Ecto neural progenitor cell (in vitro differentiated cells): Measurements from ENCODE around the gene C12orf76.
"Not testable (repeated sequence)": the region's sequence is repeated elsewhere in the genome, so short reads cannot be mapped to it uniquely, and the experiment has no call there.

Experiments
- DNase-seq: peaks from one replicate; pipeline ENCODE4 v3.0.0-alpha.2; 2018; ENCODE audit warnings: low spot score

The C12orf76 gene

DNA sequence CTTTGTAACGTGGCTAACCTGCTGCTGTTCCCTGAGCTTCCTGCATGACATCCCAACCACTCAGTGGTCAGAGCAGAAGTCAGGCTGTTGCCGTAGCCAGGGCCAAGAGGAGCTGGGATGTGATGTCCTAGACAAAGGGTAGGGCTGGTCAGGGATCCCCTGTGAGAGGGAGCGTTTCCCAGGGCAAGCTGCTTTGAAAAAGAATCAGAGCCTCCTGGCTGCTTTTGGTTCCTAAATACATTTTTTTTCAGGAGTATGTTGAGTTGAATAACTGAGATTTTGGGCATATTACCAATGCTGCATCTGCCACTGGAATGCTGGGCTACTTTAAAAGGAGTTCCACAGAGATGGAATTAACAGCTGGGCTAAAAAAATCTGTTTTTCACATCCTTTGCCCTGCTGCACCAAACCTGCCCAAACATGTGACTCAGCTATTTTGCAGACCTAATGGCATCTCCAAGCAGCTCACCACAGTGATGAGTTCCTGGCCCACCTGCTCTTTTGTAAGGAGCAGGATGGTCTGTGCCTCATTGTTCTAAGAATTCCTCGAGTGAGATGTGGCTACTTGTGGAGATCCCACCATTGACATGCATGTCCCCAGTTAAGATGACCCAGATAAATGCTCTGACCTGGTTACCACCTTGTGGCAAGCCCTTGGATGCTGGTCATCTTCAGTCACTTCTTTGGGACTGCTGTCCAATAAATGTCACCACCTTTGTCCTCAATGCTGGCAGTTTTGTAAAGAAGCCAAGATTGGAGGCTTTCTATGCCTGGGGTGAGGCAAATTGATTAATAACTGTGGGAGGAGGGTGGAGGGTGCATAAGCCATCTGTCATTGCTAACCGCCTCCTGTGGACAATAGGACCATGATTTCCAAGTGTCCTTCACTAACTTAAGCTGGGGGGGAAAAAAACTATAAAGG lies 25.0 kb downstream of the C12orf76 start:
- no peak for DNase-seq

DNA sequence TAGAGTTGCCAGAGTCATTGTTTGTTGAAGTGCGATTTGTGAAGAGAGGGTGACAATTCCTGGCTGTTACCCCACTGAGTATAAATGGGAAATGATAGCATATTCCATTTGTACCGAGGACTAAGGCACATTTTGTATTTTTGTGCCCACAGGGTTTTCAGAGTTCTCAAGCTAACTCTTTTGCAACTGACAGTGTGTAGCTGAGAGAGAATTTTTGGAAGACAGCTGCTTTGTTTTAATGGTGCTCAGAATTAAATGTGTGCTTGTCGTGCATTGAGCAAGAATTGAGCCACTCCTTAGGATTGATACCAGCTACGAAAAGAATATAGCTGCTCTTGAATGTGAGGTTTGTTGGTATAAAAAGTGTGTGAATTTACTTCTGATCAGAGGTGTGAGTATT lies 27.4 kb downstream of the C12orf76 start:
- DNase-seq = no peak

DNA sequence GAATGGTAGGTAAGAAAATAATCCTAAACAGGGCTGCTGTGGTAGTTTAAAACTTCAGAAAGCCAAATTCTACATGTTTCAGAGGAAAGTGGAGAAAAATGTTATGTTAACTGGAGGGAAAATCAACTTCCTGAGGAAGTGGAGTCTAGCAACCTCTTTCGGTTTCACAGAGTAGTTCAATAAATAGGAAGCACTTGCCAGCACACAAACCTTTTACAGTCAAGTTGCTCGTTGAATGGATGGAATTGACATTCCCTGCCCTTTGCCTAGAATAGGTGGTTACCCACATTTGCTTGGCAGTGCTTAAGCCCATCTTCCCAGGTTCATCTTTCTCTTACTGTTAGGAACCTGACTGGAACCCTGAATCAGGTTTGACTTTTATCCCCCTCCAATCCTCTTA lies 33.2 kb downstream of the C12orf76 start:
- no peak for DNase-seq

DNA sequence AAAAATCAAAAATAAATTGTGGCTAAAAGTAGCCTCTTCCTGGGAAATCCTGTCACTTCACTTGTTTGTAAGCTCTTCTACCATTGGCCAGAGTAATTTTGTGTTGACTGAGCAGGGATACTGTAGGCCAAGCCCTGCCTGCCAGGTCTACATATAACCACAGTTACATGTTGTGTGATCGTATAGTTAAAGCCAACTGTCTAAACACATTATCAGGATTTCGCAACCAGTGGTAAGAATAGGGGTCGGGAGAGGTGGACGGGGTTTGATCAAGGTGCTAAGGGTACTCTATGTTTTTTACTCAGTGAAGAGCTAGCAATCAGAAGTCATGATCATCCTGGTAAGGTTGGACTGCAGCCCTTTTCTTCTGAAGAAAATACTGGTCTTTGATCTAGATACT lies 35.7 kb downstream of the C12orf76 start:
- DNase-seq = no peak

DNA sequence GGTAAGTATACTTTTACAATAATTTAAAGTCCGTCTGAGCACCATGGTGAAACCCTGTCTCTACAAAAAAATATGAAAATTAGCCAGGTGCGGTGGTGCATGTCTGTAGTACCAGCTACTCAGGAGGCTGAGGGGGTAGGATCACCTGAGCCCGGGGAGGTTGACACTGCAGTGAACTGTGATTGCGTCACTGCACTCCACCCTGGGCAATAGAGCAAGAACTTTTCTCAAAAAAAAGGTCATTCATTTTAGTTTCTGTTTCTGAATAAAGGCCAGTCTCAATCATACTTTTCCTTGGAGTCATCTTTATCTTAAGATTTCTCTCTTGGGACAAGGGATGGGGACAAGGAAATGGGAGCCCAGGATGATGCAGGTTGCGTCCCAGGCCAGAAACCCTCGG lies 36.2 kb downstream of the C12orf76 start:
- no peak for DNase-seq

DNA sequence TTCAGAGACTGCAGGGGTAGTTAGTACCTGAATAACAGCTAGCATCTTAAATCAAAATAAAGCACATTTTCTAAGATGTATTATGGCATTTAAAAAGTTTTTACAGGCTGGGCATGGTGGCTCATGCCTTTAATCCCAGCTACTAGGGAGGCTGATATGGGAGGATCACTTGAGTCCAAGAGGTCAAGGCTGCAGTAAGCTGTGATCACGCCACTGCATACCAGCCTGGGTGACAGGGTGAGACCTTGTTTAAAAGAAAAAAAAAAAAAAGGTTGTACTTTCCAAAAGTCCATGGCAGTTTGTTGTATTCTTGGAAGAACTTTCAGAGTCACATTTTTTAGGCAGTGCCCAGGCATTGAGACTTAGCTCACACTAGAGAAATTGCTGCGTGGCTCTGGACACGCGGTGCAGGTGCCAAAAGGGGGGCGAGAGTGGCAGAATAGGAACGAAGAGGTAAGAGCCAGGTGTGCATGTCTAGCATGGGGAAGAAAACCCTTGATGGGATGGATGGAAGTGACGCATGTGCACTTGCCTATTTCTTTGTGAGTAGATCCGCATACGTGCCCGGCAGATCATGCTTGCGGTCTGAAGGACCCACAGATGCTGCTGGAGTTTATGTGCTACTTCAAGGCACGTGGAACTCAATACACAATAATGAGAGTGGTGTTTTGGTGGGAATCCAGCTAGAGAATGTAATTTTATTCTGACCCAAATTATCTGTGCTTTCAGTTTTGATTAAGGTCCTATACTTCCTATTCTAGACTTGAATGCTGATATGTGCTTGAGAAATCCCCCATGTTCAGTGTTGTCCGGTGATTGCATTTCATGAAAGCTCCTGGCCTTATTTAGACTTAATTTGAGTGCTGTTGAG lies 37.2 kb downstream of the C12orf76 start:
- DNase-seq = no peak

DNA sequence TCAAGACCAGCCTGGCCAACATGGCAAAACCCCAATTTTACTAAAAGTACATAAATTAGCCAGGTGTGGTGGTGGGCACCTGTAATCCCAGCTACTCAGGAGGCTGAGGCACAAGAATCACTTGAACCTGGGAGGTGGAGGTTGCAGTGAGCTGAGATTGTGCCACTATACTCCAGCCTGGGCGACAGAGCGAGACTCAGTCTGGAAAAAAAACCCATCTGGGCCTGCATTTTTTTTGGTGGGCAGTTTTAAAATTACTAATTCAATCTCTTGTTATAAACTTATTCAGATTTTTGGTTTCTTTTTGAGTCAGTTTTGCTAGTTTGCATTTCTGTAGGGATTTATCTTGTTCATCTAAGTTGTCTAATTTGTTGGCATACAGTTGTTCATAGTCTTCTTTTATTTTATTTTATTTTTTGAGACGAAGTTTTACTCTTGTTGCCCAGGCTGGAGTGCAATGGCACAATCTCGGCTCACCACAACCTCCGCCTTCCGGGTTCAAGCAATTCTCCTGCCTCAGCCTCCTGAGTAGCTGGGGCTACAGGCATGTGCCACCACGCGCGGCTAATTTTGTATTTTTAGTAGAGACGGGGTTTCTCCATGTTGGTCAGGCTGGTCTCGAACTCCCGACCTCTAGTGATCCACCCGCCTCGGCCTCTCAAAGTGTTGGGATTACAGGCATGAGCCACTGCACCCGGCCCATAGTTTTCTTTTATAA lies 39.5 kb downstream of the C12orf76 start:
- DNase-seq = not testable (repeated sequence)

DNA sequence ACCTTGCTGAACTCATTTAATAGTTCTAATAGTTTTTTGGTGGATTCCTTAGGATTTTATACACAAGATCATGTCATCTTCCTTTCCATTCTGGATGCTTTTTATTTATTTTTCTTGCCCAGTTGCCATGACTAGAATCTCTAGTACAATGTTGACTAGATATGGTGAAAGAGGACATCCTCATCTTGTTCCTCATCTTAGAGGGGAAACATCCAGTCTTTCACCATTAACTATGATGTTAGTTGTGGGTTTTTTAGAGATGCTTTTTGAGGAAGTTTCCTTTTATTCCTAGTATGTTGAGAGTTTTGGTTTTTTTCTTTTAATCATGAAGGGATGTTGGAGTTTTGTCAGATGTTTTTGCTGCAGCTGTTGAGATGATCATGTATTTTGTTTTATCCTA lies 40.4 kb downstream of the C12orf76 start:
- no peak for DNase-seq

DNA sequence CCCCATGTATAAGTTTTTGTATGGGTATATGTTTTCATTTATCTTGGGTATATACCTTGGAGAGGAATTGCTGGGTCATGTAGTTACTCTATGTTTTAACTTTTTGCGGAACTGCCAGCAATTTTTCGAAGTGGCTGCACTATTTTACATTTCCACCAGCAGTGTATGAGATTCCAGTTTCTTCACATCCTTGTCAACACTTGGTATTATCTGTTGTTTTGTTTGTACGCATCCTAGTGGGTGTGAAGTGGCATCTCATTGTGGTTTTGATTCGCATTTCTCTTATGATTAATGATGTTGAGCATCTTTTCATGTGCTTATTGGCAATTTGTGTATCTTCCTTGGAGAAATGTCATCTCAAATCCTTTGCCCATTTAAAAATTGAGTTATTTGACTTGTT lies 42.2 kb downstream of the C12orf76 start:
- no peak for DNase-seq

DNA sequence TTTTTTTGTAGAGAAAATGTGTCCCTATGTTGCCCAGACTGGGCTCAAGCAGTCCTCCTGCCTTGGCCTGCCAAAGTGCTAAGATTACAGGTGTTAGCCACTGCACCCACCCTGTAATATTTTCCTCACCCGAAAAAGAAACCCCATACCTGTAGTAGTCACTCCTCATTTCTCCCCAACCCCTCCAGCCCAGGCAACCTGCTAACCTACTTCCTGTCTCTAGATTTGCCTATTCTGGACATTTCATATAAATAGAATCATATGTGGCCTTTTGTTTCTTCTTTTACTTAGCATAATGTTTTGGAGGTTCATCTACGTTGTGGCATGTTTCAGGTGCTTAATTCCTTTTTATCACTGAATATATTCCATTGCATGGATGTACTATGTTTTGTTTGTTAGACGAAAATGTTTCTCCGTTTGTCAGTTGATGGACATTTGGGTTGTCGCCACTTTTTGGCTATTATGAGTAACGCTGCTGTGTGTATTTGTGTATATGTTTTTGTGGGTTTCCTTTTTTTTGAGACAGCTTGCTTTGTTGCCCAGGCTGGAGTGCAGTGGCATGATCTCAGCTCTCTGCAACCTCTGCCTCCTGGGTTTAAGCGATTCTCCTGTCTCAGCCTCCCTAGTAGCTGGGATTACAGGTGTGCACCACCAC lies 42.9 kb downstream of the C12orf76 start:
- DNase-seq = no peak

DNA sequence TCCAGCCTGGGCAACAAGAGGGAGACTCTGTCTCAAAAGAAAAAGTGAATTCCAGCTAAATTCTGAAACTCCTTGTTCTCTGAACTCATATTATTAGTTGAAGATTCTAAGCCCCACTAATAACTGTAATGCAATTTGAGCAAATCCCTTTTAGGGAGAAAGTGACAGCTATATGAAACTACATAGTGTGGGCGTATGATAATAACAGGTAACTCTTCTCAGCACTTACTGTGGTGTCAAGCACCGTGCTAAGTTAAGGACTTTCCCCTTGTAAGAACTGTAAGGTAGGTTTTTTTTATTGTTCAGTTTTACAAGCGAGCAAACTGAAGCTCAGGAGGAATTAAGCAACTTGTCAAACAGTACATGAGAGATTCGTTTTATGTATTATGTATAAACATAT lies 43.7 kb downstream of the C12orf76 start:
- DNase-seq = no peak

DNA sequence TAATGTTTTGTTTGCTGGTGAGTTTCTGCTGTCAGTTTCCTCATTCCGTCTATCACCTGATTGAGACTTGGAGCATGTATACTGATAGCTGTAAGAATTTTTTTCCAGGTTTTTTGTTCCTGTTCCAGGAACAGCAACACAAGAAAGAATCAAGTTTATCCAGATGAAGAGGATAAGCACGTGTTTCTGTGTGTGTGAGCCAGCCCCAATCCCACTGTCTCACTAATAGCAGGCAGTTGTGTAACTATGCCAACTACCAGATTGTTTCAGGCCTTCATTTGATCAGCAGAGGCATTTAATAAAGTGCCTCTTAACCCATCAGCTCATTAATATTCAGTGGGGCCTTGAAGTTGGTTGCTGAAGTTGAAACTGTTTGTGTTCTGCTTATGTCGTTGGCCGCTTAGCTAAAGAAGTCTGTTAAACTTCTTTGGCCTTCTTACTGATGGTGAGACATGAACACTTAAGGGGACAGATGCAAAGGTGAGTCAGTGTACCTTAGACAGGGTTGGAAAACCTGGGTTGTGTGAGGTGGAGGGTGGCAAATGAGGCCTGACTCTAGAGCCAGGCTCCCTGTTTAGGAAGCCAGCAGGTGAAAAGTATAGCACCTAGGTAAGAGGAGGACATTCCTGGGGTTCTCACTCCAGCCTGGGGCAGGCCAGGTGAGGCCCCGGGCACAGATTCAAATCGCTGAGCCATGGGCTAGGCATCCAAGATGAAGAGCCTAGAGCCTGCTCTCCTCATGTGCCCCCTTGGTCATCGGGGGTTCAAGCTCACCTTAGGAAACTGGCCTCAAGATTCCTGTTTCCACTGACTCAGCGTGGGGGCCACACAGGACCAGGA lies 45.4 kb downstream of the C12orf76 start:
- DNase-seq = no peak

DNA sequence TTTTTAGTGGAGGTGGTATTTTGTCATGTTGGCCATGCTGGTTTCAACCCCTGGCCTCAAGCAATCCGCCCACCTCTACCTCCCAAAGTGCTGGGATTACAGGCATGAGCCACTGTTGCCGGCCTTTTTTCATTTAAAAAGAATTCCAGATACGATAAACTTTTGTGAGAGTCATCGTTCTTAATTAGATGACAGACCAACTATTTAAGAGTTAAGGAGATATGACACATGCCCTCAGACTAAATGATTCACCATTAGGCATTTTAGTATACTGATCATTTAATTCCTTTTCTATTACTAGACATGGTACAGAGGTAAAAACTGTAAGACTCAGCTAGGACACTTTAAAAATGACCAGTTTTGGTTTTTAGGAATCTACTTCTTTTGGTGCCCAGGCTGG lies 46.7 kb downstream of the C12orf76 start:
- DNase-seq = no peak

DNA sequence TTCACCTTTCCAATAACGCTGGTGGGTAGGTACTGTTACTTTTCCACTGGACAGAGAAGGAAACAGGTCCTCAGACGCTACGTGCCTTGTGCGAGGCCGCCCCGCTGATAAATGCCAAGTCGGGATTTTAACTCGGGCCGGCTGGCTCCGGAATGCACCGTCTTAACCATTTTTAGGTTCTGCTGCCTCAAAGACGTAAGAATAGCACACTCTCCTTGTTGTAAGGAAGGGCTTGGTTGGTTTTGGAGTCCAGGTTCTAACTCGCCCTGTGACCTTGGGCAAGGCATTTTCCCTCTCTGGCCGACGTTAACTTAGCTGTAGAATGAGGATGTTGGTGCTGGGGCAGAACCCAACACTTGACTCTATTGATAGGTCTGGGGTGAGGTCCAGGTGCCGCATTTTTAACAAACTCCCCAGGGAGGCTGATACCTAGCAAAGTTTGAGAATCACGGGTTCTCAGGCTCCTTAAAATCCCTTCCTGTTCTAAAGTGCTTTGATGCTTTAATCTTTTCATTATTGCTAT lies 48.3 kb downstream of the C12orf76 start:
- DNase-seq = peak; percentile 63

DNA sequence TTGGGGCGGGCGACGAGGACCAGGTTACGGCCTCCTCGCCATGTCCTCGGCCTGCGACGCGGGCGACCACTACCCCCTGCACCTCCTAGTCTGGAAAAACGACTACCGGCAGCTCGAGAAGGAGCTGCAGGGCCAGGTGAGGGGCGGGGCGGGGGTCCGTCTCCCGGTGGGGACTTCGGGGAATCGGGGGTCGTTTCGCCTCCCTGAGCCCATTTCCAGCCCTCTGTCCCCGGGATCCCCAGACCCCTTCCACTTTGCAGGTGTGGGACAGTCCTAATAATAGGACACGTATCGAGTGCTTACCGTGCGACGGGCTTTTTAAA lies 48.7 kb downstream of the C12orf76 start:
- DNase-seq = no peak

DNA sequence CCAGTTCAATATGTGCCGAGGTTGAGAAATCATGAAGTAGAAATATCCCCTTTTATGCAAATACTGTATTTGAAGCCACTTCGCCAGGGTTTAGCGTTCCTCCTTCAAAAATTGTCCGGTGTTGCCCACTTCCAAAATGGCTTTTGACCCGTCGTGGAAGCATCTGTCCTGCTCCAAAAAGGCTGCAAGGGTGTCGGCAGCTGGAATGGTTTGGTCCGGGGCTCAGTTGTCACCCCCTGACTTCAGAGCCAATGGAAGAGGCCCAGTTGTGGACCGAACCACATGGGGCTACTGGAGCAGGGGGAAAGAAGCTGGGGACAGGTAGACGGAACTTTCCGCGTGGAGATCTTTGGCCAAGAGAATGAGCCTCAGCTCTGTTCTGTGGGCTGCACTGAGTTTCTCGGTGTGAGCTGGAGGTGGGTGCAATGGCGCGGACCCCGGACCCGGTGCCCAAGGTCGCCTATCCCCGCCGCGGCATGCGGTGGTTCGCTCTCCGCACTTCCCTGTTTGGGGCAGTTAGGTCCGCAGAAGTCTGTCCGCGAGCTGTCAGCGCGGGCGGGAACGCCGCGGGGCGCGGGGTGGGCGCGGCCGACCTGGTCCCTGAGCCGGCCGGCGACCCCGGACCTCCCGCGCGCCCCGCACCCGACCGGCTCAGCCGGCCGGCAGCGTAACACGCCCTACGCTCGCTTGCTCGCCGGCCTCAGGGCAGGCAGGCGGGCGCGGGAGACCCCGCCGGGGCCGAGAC lies 49.2 kb downstream of the C12orf76 start, which contains the start of gene ANKRD13A:
ANKRD13A (plus strand) TSS at position 527 of the 745 bp plus-strand sequence. CDS start 259 bp downstream, outside the sequence.
- peak; percentile 95 for DNase-seq

DNA sequence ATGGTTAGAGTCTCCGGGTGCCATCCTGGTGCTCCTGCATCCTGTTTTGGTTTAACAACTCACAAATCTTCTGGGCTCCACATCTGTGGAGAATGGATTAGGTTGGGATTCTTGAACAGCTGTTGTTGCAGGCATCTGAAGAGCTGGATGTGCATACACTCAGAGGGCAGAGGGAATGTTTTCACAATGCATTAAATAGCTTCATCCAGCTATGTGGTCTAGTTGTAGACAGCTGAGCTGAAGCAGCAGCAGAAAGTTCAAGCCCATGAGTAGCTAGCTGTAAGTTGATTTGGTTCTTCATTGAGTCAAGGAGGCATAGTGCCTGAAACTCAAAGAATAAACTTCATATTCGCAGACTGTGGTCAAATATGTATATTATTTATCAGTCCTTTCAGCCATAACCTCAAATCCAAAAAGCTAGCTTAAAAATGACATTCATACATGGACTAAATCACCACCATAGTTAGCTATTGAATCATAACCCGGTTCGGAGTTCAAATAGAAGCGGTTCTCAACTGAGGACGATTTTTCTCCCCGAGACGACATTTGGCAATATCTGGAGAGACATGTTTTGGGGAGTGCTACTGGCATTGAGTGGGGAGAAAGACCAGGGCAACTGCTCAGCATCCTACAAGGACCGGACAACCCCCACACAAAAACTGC lies 50.0 kb downstream of the C12orf76 start:
- DNase-seq = no peak

DNA sequence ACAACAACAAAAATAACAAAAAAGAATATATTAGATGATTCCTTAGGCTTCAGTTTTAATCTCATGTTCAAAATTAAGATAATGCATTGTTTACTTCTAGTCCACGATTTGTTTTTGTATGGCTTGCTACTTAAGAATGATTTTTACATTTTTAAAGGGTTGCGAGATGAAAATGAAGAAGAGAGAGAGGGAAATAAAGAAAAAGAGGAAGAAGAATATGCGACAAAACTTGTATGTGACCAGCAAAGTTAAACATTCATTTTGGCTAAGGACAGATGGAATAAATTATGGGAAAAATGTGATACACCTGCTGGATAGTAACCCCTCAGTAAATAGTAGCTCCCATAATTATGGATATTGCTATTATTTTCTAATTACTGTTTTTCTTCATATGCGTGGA lies 50.9 kb downstream of the C12orf76 start:
- DNase-seq = no peak

DNA sequence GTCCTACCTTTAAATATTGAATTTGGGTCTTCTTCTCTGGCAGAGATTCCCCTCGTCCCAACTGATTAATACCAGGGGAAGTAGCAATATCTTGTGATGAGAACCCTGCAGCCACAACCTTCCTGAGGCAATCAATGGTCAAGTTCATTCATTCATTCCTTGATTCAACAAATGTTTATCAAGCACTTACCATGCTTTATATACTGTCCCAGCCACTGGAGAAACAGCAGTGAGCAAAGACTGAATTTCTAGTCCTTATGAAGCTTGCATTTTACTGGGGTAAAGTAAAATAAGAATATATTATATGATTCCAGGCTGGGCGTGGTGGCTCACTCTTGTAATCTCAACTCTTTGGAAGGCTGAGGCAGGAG lies 51.9 kb downstream of the C12orf76 start:
- DNase-seq = no peak
